HG02840 (cell line): ENCODE data around the gene AGAP3.

Experiments
- ATAC-seq: cut with Tn5 transposase; IDR thresholded peaks from one replicate; pipeline ENCODE4 v1.9.1; 2021; ENCODE audit warnings: mild to moderate bottlenecking, moderate library complexity, moderate number of reproducible peaks; ENCODE audit not compliant: unreplicated experiment, low FRiP score

Gene AGAP3

GRCh38 chr7:151057506-151057988, 28.7 kb upstream of the AGAP3 start, which contains the start of gene CDK5:
CDK5 (minus strand) TSS chr7:151057897; CDS start chr7:151057848, 49 bp downstream.
- ATAC-seq, result peak; percentile 8

- ATAC-seq, result peak; percentile 87
Observed at GRCh38 chr7:151057989-151058780, 28.1 kb upstream of the AGAP3 start.

GRCh38 chr7:151058781-151059366, 27.4 kb upstream of the AGAP3 start:
- no peak for ATAC-seq

- ATAC-seq, result peak; percentile 30
Observed at GRCh38 chr7:151059367-151060112, 26.7 kb upstream of the AGAP3 start, which contains the start of gene SLC4A2. SLC4A2 (plus strand) TSS chr7:151059589; CDS start chr7:151061988, 2,399 bp downstream.

GRCh38 chr7:151060113-151060415, 26.2 kb upstream of the AGAP3 start:
- ATAC-seq, result no peak

GRCh38 chr7:151060416-151061212, 25.7 kb upstream of the AGAP3 start:
- ATAC-seq, result no peak

GRCh38 chr7:151061213-151062110, 24.8 kb upstream of the AGAP3 start:
- no peak for ATAC-seq

- no peak for ATAC-seq
Observed at GRCh38 chr7:151062111-151062398, 24.2 kb upstream of the AGAP3 start.

GRCh38 chr7:151062399-151063211, 23.7 kb upstream of the AGAP3 start:
- ATAC-seq, result no peak

GRCh38 chr7:151063212-151063561, 23.1 kb upstream of the AGAP3 start:
- ATAC-seq, result no peak

- ATAC-seq, result no peak
Observed at GRCh38 chr7:151064454-151064853, 21.8 kb upstream of the AGAP3 start.

GRCh38 chr7:151064993-151065392, 21.3 kb upstream of the AGAP3 start:
- no peak for ATAC-seq

GRCh38 chr7:151065516-151065915, 20.8 kb upstream of the AGAP3 start:
- no peak for ATAC-seq

GRCh38 chr7:151066273-151066974, 19.9 kb upstream of the AGAP3 start:
- ATAC-seq, result no peak

GRCh38 chr7:151068069-151068773, 18.1 kb upstream of the AGAP3 start:
- no peak for ATAC-seq

GRCh38 chr7:151069841-151070573, 16.3 kb upstream of the AGAP3 start:
- no peak for ATAC-seq

GRCh38 chr7:151070574-151070960, 15.7 kb upstream of the AGAP3 start:
- ATAC-seq, result no peak
